HEK293T (cell line): ENCODE results near the gene SRD5A1.

ENCODE experiments used
- CTCF ChIA-PET: fragments of 350-600 bp; formaldehyde crosslinking; extraction: SDS; loops from one replicate; lab custom pipeline; 2021; ENCODE audit warnings: antibody characterized with exemption, inconsistent platforms; lab: Yijun Ruan, JAX
- POLR2A ChIA-PET: fragments of 350-600 bp; formaldehyde crosslinking; extraction: SDS; loops from one replicate; lab custom pipeline; 2020; ENCODE audit warnings: antibody characterized with exemption, inconsistent platforms; lab: Yijun Ruan, JAX
- DNase-seq: peaks from one replicate; pipeline ENCODE4 v3.0.0; 2012; ENCODE audit warnings: mixed read lengths; ENCODE audit errors: extremely low spot score
- ARNT ChIP-seq: fragments of 450-650 bp; IDR thresholded peaks from 2 replicates; pipeline ENCODE4 v1.6.1; 2017; ENCODE audit warnings: mild to moderate bottlenecking
- BHLHE40 ChIP-seq: fragments of 450-650 bp; IDR thresholded peaks from 2 replicates; pipeline ENCODE4 v1.6.1; 2016; ENCODE audit warnings: mild to moderate bottlenecking, moderate library complexity, borderline replicate concordance
- CTBP1 ChIP-seq: fragments of 450-650 bp; IDR thresholded peaks from 2 replicates; pipeline ENCODE4 v1.6.1; 2016; ENCODE audit warnings: borderline replicate concordance
- ELF4 ChIP-seq: fragments of 450-650 bp; IDR thresholded peaks from 2 replicates; pipeline ENCODE4 v1.6.1; 2017; ENCODE audit warnings: antibody characterized with exemption
- FOXA1 ChIP-seq: fragments of 450-650 bp; IDR thresholded peaks from 2 replicates; pipeline ENCODE4 v1.6.1; 2016; ENCODE audit warnings: mild to moderate bottlenecking
- FOXK2 ChIP-seq: fragments of 450-650 bp; IDR thresholded peaks from 2 replicates; pipeline ENCODE4 v1.6.1; 2016; ENCODE audit warnings: mild to moderate bottlenecking
- FOXM1 ChIP-seq: fragments of 450-650 bp; IDR thresholded peaks from 2 replicates; pipeline ENCODE4 v1.6.1; 2017; ENCODE audit warnings: mild to moderate bottlenecking, borderline replicate concordance
- HDGF ChIP-seq: fragments of 450-650 bp; IDR thresholded peaks from 2 replicates; pipeline ENCODE4 v1.6.1; 2017; ENCODE audit warnings: antibody characterized with exemption, borderline replicate concordance
- L3MBTL2 ChIP-seq: fragments of 450-650 bp; conservative IDR thresholded peaks from 2 replicates; pipeline ENCODE4 v1.6.1; 2016; ENCODE audit warnings: mild to moderate bottlenecking
- LEF1 ChIP-seq: fragments of 450-650 bp; IDR thresholded peaks from 2 replicates; pipeline ENCODE4 v1.6.1; 2017; ENCODE audit warnings: mild to moderate bottlenecking, borderline replicate concordance
- NFRKB ChIP-seq: fragments of 450-650 bp; IDR thresholded peaks from 2 replicates; pipeline ENCODE4 v1.6.1; 2016; ENCODE audit warnings: mild to moderate bottlenecking, moderate library complexity
- SP1 ChIP-seq: fragments of 450-650 bp; IDR thresholded peaks from 2 replicates; pipeline ENCODE4 v1.6.1; 2017
- SUZ12 ChIP-seq: fragments of 450-650 bp; IDR thresholded peaks from 2 replicates; pipeline ENCODE4 v1.6.1; 2016; ENCODE audit warnings: mild to moderate bottlenecking
- TARDBP ChIP-seq: fragments of 450-650 bp; IDR thresholded peaks from 2 replicates; pipeline ENCODE4 v1.6.1; 2016
- ZNF384 ChIP-seq: fragments of 450-650 bp; IDR thresholded peaks from 2 replicates; pipeline ENCODE4 v1.6.1; 2016
- TF ChIP-seq, protein P1 (sequence below): fragments of 450-650 bp; IDR thresholded peaks from 2 replicates; pipeline ENCODE4 v1.6.1; 2016

The SRD5A1 gene, protein sequence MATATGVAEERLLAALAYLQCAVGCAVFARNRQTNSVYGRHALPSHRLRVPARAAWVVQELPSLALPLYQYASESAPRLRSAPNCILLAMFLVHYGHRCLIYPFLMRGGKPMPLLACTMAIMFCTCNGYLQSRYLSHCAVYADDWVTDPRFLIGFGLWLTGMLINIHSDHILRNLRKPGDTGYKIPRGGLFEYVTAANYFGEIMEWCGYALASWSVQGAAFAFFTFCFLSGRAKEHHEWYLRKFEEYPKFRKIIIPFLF

DNA sequence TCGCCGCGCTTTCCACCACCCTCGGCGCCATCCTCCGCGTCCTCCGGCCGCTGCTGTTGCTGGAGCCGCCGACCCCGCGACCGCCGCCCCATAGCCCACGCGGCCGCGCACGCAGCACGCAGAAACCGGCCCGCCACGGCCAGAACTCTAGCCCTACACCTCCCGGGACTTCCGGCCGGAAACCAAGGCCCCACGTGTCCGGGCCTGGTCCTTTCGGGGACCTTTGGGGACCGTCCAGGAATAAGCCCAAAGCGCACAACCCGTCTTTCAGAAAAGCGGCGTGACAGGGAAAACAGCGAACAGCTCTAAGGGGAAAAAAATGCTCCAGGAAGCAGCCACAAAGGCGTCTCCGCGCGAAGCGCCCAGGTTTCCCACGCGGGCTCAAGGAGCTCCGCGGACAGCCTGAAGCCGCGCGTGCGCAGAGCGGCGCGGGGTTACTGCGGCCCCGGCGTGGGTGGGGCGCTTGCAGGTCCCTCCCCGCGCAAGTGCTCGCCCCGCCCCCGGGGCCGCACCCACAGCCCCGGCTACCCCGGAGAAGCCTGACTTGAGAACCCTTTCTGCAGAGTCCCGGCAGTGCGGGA lies at the start of gene SRD5A1, which contains the start of gene NSUN2:
Gene SRD5A1, plus strand, starts transcription at position 553 of the 581 bp plus-strand sequence. CDS start 137 bp downstream, outside the sequence.
Gene NSUN2, minus strand, starts transcription at position 157 of the 581 bp plus-strand sequence. Its CDS starts 65 bp downstream, at position 92.
- no peak for TF ChIP-seq SUZ12
- peak; percentile 85 for TF ChIP-seq ELF4
- TF ChIP-seq, protein P1, sequence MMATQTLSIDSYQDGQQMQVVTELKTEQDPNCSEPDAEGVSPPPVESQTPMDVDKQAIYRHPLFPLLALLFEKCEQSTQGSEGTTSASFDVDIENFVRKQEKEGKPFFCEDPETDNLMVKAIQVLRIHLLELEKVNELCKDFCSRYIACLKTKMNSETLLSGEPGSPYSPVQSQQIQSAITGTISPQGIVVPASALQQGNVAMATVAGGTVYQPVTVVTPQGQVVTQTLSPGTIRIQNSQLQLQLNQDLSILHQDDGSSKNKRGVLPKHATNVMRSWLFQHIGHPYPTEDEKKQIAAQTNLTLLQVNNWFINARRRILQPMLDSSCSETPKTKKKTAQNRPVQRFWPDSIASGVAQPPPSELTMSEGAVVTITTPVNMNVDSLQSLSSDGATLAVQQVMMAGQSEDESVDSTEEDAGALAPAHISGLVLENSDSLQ = no peak
- no peak for TF ChIP-seq HDGF
- TF ChIP-seq L3MBTL2 = peak; percentile 64
- TF ChIP-seq TARDBP = peak; percentile 40; the same call in 1 of the 2 replicates
- ChIA-PET POLR2A (interaction anchor here (0.6 to 1.8 kb wide), 12 partner anchors 9 to 99 kb away, joined by 3 to 7 read pairs (median 4); partner anchors contain the start of gene TENT4A), CTCF (no interaction called here)
- peak; percentile 96 for DNase-seq

DNA sequence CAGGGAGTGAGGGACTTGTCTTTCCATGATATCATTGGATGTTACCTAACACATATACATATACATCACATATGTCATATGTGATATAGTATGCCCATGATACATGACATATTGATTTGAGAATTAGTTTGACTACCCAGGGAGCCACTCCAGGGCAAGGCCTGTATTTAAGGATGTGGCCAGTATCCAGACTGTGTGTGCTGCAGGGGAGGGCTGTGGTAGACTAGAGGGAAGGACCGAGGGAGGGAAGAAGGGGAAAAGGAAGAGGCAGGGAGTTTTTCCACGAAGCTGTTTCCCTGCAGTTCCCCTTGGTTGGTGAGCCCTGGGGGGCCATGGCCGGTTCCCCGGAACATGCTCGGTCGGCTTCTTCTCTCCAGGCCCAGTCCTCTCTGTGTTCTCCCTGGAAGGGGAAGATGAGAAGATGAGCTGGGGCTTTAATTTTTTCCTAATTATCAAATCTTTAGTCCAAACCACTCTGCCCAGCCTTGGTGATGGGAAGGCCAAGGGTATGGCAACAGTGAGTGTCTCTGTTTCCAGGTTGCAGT lies 49.1 kb upstream of the SRD5A1 start:
- ChIA-PET CTCF (no interaction called here), POLR2A (no interaction called here)
- no peak for TF ChIP-seq ARNT
- TF ChIP-seq L3MBTL2 = no peak
- TF ChIP-seq, protein P1 = no peak
- TF ChIP-seq CTBP1 = no peak
- DNase-seq = no peak

DNA sequence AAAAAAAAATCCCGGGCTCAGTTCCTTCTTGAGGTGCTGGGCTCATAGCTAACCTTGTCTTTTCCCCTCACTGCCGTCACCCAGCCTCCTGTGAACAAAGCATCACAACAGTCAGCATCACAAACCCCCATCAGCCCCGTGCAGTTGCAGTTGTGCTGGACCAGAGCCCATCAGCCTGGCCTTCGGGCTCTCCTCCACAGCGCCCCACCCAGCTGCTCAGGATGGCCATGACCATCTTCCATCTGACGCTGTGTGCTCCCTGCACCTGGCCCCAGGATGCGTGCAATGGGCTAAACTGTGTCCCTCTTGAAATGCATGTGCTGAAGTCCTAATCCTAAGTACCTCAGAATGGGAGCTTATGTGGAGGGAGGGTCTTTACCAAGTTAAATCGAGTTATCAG lies 48.5 kb upstream of the SRD5A1 start:
- CTCF ChIA-PET = interaction anchor here (0.6 kb wide), 1 partner anchor 252 kb away, joined by 3 read pairs; no protein-coding TSS in a partner anchor
- no peak for TF ChIP-seq TARDBP
- TF ChIP-seq, protein P1 = no peak
- no peak for TF ChIP-seq ELF4
- no peak for TF ChIP-seq BHLHE40
- TF ChIP-seq ARNT = no peak
- no peak for TF ChIP-seq FOXM1
- TF ChIP-seq NFRKB = no peak
- TF ChIP-seq CTBP1 = no peak
- TF ChIP-seq FOXK2 = no peak
- TF ChIP-seq FOXA1 = no peak
- TF ChIP-seq SP1 = no peak
- no peak for TF ChIP-seq SUZ12
- TF ChIP-seq LEF1 = no peak
- POLR2A ChIA-PET = no interaction called here
- DNase-seq = no peak

DNA sequence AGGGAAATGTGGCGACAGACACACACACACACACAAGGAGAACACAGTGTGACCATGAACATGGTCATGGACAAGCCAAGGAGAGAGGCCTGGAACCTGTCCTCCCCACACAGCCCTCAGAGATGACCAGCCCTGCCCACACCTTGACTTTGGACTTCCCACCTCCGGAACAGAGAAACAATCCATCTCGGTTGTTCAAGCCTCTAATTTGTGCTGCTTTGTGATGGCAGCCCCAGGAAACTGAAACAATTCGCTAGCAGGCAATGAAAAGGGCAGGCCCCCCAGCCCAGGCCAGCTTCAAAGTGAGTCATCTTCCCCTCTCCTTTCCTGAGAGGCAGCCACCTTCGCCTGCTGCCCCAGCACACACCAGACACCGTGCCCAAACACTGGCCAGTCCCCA lies 48.1 kb upstream of the SRD5A1 start:
- ChIA-PET POLR2A (no interaction called here), CTCF (interaction anchor here (0.6 kb wide), 1 partner anchor 251 kb away, joined by 3 read pairs; no protein-coding TSS in a partner anchor)
- DNase-seq = no peak
- TF ChIP-seq SUZ12 (no peak), ARNT (no peak), SP1 (no peak), FOXK2 (no peak), ZNF384 (no peak), FOXA1 (no peak), BHLHE40 (no peak), NFRKB (no peak), HDGF (no peak)

DNA sequence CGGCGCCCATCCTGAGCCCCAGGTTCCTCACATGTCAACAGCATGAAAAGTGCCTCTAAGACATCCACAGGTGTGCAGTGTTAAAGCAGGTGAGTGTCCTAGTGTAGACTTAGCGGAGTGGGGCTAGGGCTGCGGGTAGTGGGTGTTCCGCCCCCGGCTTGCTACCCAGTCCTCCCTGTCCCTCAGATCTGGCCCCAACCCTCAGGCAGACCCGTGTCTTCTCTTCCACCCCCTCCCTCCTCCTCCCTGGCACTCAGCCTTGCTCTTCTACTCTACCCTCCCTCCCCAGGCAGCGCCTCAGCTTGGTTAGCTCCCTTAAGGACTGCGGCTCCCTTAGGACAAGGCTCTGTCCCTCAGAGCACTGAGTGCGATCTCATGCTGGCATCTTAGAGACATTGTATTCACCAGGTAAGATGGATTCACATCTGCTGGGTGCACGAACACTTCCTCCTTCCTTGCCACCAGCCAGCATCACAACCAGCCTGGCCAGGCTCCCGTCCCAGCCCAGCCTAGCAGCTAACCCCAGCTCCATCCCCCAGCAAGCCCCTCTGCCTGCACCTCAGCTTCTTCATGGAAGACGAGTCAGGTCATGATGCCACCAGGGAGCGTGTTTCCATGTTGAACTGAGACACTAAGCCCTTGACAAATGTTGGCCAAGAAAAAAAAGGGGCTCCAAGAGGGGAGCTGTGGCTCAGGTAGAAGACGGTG lies 47.1 kb upstream of the SRD5A1 start:
- no peak for DNase-seq
- TF ChIP-seq ARNT (no peak), BHLHE40 (no peak), FOXK2 (no peak), LEF1 (no peak), FOXA1 (no peak), CTBP1 (no peak), SUZ12 (no peak), L3MBTL2 (no peak), ZNF384 (no peak), NFRKB (no peak), TARDBP (no peak), HDGF (no peak), SP1 (no peak), FOXM1 (no peak), ELF4 (no peak)
- TF ChIP-seq, protein P1 = no peak
- CTCF ChIA-PET = no interaction called here
- POLR2A ChIA-PET = no interaction called here
